ENCODE measurements around the gene ASTE1. TPM values are rescaled to one million over a fixed set of nuclear protein-coding genes. Genes with fewer than 3 reads are reported as not detected.

The ASTE1 gene
- polyA plus RNA-seq, 3 donors: 3.1 to 7.2 (median 6.6) TPM

GRCh38 chr3:130963878-130964277, 62.7 kb downstream of the ASTE1 start:
- no peak overlapping the region for H2AFZ ChIP-seq (ENCODE audit: insufficient read depth, low read depth, low read length, poor library complexity, severe bottlenecking)
- intact Hi-C loops (cut with micrococcal nuclease): no loop called here
- H3K27ac ChIP-seq (ENCODE audit: low read depth in 1 of 2, low read length in 2 of 2): peak overlapping the region in 1 of 2 donors; percentile 14
- no peaks in the 10 kb centered on the region for H3K9me3 Mint-ChIP-seq
- peaks cover 49 to 73% of the 10 kb centered on the region in 2 donors for H3K36me3 ChIP-seq (replicated peaks in 1 of 2; ENCODE audit: control insufficient read depth in 1 of 2, insufficient read depth in 2 of 2, low read length in 2 of 2)
- H3K36me3 Mint-ChIP-seq: peaks cover 49 to 62% of the 10 kb centered on the region in 2 donors
- no peak overlapping the region for H3K27ac Mint-ChIP-seq
- no peaks in the 10 kb centered on the region for H4K20me1 ChIP-seq (ENCODE audit: insufficient read depth, low read length)
- H3K9ac ChIP-seq (ENCODE audit: insufficient read depth, low read length, poor library complexity, severe bottlenecking): no peak overlapping the region
- DNase-seq: peak; percentile 6 to 45 (median 34)
- H3K4me3 ChIP-seq (replicated peaks in 1 of 3; ENCODE audit: low read depth in 2 of 3, low read length in 3 of 3): no peak overlapping the region
- TF ChIP-seq CTCF (IDR thresholded peaks at IDR 0.05): no peak
- no peaks in the 10 kb centered on the region for H3K9me3 ChIP-seq (replicated peaks in 1 of 2; ENCODE audit: control insufficient read depth in 1 of 2, insufficient read depth in 1 of 2, low read length in 2 of 2)
- H3K79me2 ChIP-seq (ENCODE audit: insufficient read depth, low read length): no peaks in the 10 kb centered on the region
- peaks cover 6% of the 10 kb centered on the region for H3K4me1 Mint-ChIP-seq
- WGBS (ENCODE audit: insufficient coverage): 17% methylated on average over 1 of the region's 3 CpGs
- no peak overlapping the region for H3K4me2 ChIP-seq (replicated peaks; ENCODE audit: extremely low read depth, low read length, poor library complexity, severe bottlenecking)
- H3K4me3 Mint-ChIP-seq: no peak overlapping the region
- no peaks in the 10 kb centered on the region for H3K27me3 Mint-ChIP-seq (ENCODE audit: low read depth in 3 of 3)
- no peaks in the 10 kb centered on the region for H3K27me3 ChIP-seq (ENCODE audit: control insufficient read depth in 2 of 2, insufficient read depth in 2 of 2, low read length in 2 of 2)
- no peaks in the 10 kb centered on the region for H3K4me1 ChIP-seq (ENCODE audit: control insufficient read depth in 1 of 2, insufficient read depth in 2 of 2, low read length in 2 of 2)

Other genes starting within 250 kb of the ASTE1 start
- gene ATP2C1, start 132.7 kb downstream of the ASTE1 start, polyA plus RNA-seq: 10 to 100 TPM; 11.7 to 22.0 (median 12.2) TPM
- under 1 TPM; 0.31 to 0.56 (median 0.43) TPM for gene NEK11, start 52 bp upstream of the ASTE1 start, polyA plus RNA-seq

All from CD14-positive monocyte (primary cell).